Stimulated activated CD8-positive, alpha-beta memory T cell treated with anti-CD3 and anti-CD28 coated beads, Interleukin-4, amount 100 ng/mL, for 1 hour (primary cell): ENCODE measurements around the gene HBS1L.

Experiments used
- DNase-seq, 2 donors: peaks; one replicate each; pipeline ENCODE4 v3.0.0-alpha.2; 2020; ENCODE audit warnings: low read depth in 2 of 2, low spot score in 1 of 2

The HBS1L gene

GRCh38 chr6:135038335-135038734 lies 16.3 kb downstream of the HBS1L start:
- no peak for DNase-seq

GRCh38 chr6:135037541-135037940 lies 17.1 kb downstream of the HBS1L start:
- no peak for DNase-seq

GRCh38 chr6:135036731-135037420 lies 17.7 kb downstream of the HBS1L start:
- no peak for DNase-seq

- no peak for DNase-seq
These were observed 21.4 kb downstream of the HBS1L start for GRCh38 chr6:135033238-135033637.

- no peak for DNase-seq
These were observed 24.0 kb downstream of the HBS1L start for GRCh38 chr6:135030532-135031178.

- no peak for DNase-seq
These were observed 24.6 kb downstream of the HBS1L start for GRCh38 chr6:135030056-135030473.

- DNase-seq = no peak
These were observed 28.8 kb downstream of the HBS1L start for GRCh38 chr6:135025775-135026174.

GRCh38 chr6:135025175-135025574 lies 29.4 kb downstream of the HBS1L start:
- DNase-seq = no peak

- no peak for DNase-seq
These were observed 32.4 kb downstream of the HBS1L start for GRCh38 chr6:135022050-135022697.

GRCh38 chr6:135021310-135022049 lies 33.1 kb downstream of the HBS1L start:
- no peak for DNase-seq

GRCh38 chr6:135018941-135019340 lies 35.7 kb downstream of the HBS1L start:
- no peak for DNase-seq

- DNase-seq = no peak
These were observed 36.6 kb downstream of the HBS1L start for GRCh38 chr6:135018052-135018451.

- no peak for DNase-seq
These were observed 40.2 kb downstream of the HBS1L start for GRCh38 chr6:135014353-135014832.

- no peak for DNase-seq
These were observed 41.4 kb downstream of the HBS1L start for GRCh38 chr6:135013211-135013610.

GRCh38 chr6:135012764-135013163 lies 41.9 kb downstream of the HBS1L start:
- no peak for DNase-seq

- DNase-seq = no peak
These were observed 42.3 kb downstream of the HBS1L start for GRCh38 chr6:135012349-135012748.

GRCh38 chr6:135008941-135009290 lies 45.7 kb downstream of the HBS1L start:
- no peak for DNase-seq

GRCh38 chr6:135008072-135008940 lies 46.3 kb downstream of the HBS1L start:
- no peak for DNase-seq

- DNase-seq = no peak
These were observed 48.2 kb downstream of the HBS1L start for GRCh38 chr6:135006386-135006914.

- no peak for DNase-seq
These were observed 50.2 kb downstream of the HBS1L start for GRCh38 chr6:135004399-135004798.
